8988T (cell line): ENCODE results near the gene SLC39A9.
A peak's percentile ranks its signal among the peaks of the same experiment; 100 is the strongest.
"Not testable (repeated sequence)": the region's sequence is repeated elsewhere in the genome, so short reads cannot be mapped to it uniquely, and the experiment has no call there.

Source experiments
- DNase-seq: peaks from one replicate; pipeline ENCODE4 v3.0.0; 2011

The SLC39A9 gene

DNA sequence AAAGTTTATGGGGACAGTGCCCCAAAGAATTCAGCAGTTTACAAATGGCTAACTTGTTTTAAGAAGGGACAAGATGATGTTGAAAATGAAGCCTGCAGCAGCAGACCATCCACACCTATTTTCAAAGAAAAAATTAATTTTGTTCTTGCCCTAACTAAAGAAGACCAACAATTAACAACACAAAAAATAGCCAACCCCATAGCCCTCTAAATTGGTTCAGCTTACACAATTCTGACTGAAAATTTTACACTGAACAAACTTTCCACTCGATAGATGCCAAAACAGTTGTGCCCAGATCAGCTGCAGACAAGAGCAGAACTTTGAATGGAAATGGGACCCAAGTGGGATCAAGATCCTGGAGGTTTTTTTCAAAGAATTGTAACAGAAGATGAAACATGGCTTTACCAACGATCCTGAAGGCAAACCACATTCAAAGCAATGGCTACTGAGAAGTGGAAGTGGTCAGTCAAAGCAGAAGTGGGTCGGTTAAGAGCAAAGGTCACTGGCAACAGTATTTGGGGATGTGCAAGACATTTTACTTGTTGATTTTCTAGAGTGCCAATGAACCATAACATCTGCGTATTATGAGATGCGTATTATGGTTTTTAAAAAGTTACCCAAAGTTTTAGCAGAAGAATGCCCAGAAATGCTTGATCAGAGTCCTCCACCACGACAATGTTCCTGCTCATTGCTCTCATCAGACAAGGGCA is 30.0 kb downstream of the SLC39A9 start:
- no peak for DNase-seq

GRCh38 chr14:69429643-69430042 is 31.2 kb downstream of the SLC39A9 start:
- DNase-seq: no peak

DNA sequence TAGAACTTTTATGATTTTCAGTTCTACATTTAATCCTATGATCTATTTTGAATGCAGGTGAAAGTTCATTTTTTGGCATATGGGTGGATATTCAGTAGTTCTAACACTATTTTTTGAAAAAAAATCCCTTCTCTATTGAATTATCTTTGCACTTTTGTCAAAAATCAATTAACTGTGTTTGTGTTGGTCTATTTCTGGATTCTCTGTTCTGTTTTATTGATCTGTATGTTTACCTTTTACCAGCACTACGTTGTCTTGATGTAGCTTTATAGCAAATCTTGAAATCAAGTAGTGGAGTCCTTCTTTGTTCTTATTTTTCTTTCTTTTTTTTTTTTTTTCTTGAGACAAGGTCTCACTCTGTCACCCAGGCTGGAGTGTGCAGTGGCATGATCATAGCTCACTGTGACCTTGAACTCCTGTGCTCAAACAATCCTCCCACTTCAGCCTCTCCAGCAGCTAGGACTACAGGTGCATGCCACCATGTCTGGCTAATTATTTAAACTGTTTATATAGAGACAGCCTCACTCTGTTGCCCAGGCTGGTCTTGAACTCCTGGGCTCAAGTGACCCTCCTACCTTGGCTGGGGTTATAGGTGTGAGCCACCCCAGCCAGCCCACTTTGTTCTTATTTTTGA is 31.9 kb downstream of the SLC39A9 start:
- no peak for DNase-seq

DNA sequence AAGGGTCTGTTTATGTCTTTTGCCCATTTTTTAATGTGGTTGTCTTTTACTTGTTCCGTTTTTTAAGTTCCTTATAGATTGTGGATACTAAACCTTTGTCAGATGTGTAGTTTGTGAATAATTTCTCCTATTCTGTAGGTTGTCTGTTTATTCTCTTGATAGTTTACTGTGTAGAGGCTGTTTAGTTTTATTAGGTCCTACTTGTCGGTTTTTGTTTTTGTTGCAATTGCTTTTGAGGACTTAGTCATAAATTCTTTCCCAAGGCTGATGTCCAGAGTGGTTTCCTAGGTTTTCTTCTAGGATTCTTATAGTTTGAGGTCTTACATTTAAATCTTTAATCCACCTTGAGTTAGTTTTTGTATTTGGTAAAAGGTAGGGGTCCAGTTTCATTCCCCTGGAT is 33.9 kb downstream of the SLC39A9 start:
- no peak for DNase-seq

GRCh38 chr14:69439521-69440270 is 41.2 kb downstream of the SLC39A9 start:
- no peak for DNase-seq

DNA sequence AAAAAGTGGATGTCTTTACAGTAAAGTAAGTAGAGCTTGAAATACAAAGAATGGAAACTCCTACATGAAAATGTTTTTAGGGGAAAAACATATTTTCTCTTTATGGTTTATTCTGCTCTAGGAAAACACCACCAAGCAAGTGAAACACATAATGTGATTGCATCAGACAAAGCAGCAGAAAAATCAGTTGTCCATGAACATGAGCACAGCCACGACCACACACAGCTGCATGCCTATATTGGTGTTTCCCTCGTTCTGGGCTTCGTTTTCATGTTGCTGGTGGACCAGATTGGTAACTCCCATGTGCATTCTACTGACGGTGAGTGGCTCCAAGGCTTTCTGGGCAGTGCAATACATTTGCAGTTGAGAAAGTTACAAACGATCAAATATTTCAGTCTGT is 43.5 kb downstream of the SLC39A9 start:
- no peak for DNase-seq

DNA sequence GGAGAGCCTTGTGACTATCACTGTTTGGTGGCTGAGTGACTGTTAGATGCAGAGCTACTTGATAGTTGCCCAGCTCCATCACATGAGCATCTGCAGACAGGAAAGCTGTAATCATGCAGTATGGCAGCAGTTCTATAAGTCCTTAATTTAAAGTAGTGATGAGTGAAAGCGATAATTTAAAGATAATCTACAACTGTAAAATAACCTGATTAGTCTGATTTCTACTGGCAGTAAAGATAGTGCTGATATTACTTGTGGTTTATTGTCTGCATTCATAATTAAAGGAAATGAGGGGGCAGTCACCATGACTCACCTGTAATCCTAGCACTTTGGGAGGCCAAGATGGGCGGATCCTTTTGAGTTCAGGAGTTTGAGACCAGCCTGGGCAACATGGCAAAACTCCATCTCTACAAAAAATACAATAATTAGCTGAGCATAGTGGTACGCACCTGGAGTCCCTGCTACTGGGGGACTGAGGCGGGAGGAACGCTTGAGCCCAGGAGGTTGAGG is 44.9 kb downstream of the SLC39A9 start:
- DNase-seq: no peak

- no peak for DNase-seq
These were observed 50.7 kb downstream of the SLC39A9 start for GRCh38 chr14:69449216-69449615.

- DNase-seq: no peak
These were observed 53.4 kb downstream of the SLC39A9 start for GRCh38 chr14:69451941-69452340.

DNA sequence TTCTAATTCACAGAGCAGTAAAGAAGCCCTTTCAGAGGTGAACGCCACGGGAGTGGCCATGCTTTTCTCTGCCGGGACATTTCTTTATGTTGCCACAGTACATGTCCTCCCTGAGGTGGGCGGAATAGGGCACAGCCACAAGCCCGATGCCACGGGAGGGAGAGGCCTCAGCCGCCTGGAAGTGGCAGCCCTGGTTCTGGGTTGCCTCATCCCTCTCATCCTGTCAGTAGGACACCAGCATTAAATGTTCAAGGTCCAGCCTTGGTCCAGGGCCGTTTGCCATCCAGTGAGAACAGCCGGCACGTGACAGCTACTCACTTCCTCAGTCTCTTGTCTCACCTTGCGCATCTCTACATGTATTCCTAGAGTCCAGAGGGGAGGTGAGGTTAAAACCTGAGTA is 59.9 kb downstream of the SLC39A9 start:
- no peak for DNase-seq

DNA sequence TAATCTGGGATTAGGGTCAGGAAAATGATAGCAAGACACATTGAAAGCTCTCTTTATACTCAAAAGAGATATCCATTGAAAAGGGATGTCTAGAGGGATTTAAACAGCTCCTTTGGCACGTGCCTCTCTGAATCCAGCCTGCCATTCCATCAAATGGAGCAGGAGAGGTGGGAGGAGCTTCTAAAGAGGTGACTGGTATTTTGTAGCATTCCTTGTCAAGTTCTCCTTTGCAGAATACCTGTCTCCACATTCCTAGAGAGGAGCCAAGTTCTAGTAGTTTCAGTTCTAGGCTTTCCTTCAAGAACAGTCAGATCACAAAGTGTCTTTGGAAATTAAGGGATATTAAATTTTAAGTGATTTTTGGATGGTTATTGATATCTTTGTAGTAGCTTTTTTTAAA is 60.6 kb downstream of the SLC39A9 start:
- no peak for DNase-seq

DNA sequence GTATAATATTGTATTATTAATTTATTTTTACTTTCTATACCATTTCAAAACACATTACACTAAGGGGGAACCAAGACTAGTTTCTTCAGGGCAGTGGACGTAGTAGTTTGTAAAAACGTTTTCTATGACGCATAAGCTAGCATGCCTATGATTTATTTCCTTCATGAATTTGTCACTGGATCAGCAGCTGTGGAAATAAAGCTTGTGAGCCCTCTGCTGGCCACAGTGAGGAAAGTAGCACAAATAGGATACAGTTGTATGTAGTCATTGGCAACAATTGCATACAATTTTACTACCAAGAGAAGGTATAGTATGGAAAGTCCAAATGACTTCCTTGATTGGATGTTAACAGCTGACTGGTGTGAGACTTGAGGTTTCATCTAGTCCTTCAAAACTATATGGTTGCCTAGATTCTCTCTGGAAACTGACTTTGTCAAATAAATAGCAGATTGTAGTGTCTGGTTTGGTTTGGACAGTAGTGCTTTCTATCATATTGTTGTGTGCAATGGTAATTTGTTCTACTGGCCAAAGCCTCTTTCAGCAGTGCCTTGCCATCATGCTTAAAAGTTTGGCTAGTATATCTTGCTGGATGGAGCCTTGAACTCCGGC is 61.7 kb downstream of the SLC39A9 start:
- DNase-seq: peak; percentile 44

GRCh38 chr14:69464379-69464778 is 65.9 kb downstream of the SLC39A9 start:
- DNase-seq: no peak

DNA sequence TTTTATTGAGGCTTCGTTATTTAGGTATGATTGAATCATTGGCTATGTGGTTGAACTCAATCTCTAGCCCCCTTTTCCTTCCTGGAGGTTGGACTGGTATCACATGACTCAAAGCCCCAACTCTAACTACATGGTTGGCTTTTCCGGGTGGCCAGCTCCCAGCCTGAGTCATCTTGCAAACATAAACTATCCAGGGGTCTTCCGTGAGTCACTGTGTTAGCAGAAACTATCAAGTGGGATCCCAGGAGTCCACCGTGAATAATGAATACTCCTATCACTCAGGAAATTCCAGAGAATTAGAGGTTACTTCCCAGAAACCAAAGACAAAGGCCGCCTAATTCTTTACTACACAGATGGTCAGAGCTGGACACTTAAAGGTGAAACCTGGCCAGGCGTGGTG is 66.3 kb downstream of the SLC39A9 start:
- DNase-seq: peak; percentile 63

GRCh38 chr14:69468949-69469348 is 70.5 kb downstream of the SLC39A9 start:
- no peak for DNase-seq

GRCh38 chr14:69471436-69471835 is 72.9 kb downstream of the SLC39A9 start:
- DNase-seq: no peak

DNA sequence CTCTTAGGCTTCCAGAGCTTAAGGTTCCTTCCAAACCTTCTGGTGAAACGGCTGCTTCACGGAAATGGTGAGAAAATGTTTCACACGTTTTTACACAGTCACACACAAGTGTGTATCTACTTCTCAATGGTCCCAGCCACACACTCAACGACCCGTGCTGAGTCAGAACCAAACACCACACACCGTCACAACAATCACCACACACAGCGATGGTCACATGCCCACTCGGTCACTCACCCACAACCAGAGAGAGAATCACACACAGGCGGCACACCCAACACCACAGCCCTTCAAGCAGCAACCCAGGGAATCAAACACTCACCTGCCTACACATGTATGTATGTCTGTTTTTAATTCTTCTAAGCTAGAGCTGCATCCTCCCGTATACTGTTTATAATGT is 73.4 kb downstream of the SLC39A9 start:
- no peak for DNase-seq

DNA sequence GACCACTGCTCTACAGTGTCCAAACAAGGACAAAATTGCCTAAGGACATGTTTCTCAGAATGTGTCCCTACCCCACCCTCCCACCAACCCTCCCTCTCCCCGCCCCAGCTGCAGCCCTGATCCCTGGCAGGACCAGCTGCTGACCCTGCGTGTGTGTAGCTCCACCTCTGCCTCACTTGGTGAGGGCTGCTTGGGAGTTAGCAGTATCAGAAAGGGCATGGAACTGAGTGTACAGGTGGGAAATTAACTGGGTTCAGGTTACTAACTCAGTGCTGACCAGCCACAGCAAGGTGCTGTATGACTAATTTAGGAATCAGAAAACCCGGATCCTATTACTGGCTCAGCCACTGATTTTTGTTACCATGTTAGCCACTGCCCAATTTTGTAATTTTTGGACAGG is 74.8 kb downstream of the SLC39A9 start:
- DNase-seq: no peak

DNA sequence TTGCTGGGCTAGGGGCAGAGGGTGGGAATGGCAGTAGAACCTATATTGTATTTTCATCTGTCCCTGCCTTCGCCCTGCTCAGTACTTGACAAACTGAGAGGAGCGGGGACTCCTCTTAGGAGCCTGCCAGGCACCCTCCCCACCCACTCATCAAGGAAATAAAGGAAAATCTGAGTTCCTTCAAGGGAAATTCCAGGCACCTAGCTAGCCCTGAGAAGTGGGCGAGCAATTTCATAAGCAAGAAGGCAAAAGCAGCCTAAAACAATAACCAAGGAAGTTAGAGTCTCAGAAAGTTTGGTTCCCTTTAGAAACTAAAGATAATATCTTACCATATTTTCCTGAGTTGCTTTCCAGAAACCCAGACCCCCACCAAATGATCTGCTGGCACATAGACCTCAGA is 75.5 kb downstream of the SLC39A9 start:
- DNase-seq: no peak

- DNase-seq: no peak
These were observed 76.8 kb downstream of the SLC39A9 start for GRCh38 chr14:69475194-69475818.

DNA sequence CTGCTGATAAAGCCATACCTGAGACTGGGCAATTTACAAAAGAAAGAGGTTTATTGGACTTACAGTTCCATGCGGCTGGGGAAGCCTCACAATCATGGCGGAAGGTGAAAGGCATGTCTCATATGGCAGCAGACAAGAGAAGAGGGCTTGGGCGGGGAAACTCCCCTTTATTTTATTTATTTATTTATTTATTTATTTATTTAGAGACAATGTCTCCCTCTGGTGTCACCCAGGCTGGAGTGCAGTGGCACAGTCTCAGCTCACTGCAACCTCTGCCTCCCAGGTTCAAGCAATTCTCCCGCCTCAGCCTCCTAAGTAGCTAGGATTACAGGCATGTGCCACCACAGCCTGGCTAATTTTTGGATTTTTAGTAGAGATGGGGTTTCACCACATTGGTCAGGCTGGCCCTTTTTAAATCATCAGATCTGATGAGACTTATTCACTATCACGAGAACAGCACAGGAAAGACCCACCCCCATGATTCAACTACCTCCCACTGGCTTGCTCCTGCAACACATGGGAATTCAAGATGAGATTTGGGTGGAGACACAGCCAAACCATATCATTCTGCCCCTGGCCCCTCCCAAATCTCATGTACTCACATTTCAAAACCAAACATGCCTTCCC is 78.4 kb downstream of the SLC39A9 start:
- not testable (repeated sequence) for DNase-seq

- not testable (repeated sequence) for DNase-seq
These were observed 79.6 kb downstream of the SLC39A9 start for GRCh38 chr14:69478055-69478454.

DNA sequence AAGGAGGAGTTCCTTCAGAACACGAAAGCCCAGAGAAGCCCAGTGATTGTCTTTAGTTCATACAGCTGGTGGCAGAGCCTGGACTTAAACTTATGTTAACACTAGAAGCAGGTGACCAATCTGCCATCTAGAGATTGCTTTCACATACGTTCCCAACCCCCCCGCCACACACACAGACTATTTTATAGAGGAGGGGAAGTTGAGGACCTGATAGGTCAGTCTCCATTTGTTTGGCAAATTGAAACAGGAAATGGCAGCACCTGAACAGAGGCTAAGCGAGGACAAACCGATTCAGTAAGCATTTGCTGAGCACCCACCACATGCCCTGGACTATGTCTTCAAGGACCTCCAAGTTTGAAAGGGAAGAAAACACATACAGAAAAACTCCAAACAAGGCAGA is 81.2 kb downstream of the SLC39A9 start:
- DNase-seq: no peak
